HepG2 (cell line): ENCODE results near the gene PIP5K1C. TPM values are rescaled to one million over a fixed set of nuclear protein-coding genes. Genes with fewer than 3 reads are reported as not detected.
A peak's percentile ranks its signal among the peaks of the same experiment; 100 is the strongest.

Experiments
- AHR ChIP-seq: IDR thresholded peaks from 2 replicates; pipeline ENCODE4 v1.6.1; 2018; ENCODE audit warnings: missing genetic modification reagents, missing compliant biosample characterization
- HNF4G ChIP-seq, 2 experiments: sonication (generic) in 1 of 2; formaldehyde crosslinking in 1 of 2; IDR thresholded peaks; 2 replicates each; pipeline versions ENCODE4 v1.4.0 to v1.6.1; 2011 to 2020; ENCODE audit warnings: borderline replicate concordance in 2 of 2, low read depth in 2 of 2, mild to moderate bottlenecking in 2 of 2, low read length in 1 of 2, missing genetic modification reagents in 1 of 2, moderate library complexity in 1 of 2
- KAT2B ChIP-seq: fragments of 150-350 bp; IDR thresholded peaks from 2 replicates; pipeline ENCODE4 v1.6.1; 2014; ENCODE audit warnings: low read depth, low read length, borderline replicate concordance
- NFIB ChIP-seq: sonication (generic); formaldehyde crosslinking; IDR thresholded peaks from 2 replicates; pipeline ENCODE4 v1.9.0; 2021; ENCODE audit warnings: missing genetic modification reagents, mild to moderate bottlenecking, borderline replicate concordance
- NR1H2 ChIP-seq: sonication (generic); formaldehyde crosslinking; IDR thresholded peaks from 2 replicates; pipeline ENCODE4 v1.8.1; 2022; ENCODE audit warnings: low read depth, missing genetic modification reagents, borderline replicate concordance
- PBX3 ChIP-seq: sonication (generic); formaldehyde crosslinking; IDR thresholded peaks from 2 replicates; pipeline ENCODE4 v1.8.1; 2023; ENCODE audit warnings: missing genetic modification reagents, inconsistent platforms, borderline replicate concordance
- PHF21A ChIP-seq: sonication (generic); formaldehyde crosslinking; IDR thresholded peaks from 2 replicates; pipeline ENCODE4 v1.5.0; 2020; ENCODE audit warnings: mild to moderate bottlenecking, missing genetic modification reagents
- STAG1 ChIP-seq: sonication (generic); formaldehyde crosslinking; IDR thresholded peaks from 2 replicates; pipeline ENCODE4 v1.4.0; 2020; ENCODE audit warnings: missing genetic modification reagents
- TBX2 ChIP-seq: sonication (generic); formaldehyde crosslinking; IDR thresholded peaks from 2 replicates; pipeline ENCODE4 v1.5.0; 2020; ENCODE audit warnings: missing genetic modification reagents, mild to moderate bottlenecking, borderline replicate concordance
- ZNF10 ChIP-seq: sonication (generic); formaldehyde crosslinking; IDR thresholded peaks from 2 replicates; pipeline ENCODE4 v1.4.0; 2020; ENCODE audit warnings: mild to moderate bottlenecking, low read depth, missing genetic modification reagents, borderline replicate concordance
- ZNF547 ChIP-seq: sonication (generic); formaldehyde crosslinking; IDR thresholded peaks from 2 replicates; pipeline ENCODE4 v1.5.1; 2020; ENCODE audit warnings: mild to moderate bottlenecking, missing genetic modification reagents
- ZNF574 ChIP-seq: sonication (generic); formaldehyde crosslinking; IDR thresholded peaks from 2 replicates; pipeline ENCODE4 v1.4.0; 2020; ENCODE audit warnings: missing genetic modification reagents
- polyA plus RNA-seq, 8 experiments: library from polyadenylated mRNA; depleted of rRNA in 3 of 8; stranded (reverse) in 7 of 8; unstranded in 1 of 8; fragments of >200 nt; fragmentation: Illumina TruSeq in 4 of 8; extraction: Trizol in 4 of 8; gene quantifications; 2 replicates each; pipeline versions ENCODE4 v1.2.1 to v1.2.3, GENCODE V29; 2011 to 2016; ENCODE audit warnings: low read depth in 4 of 8, missing spikeins in 1 of 8, mixed read lengths in 1 of 8; ENCODE audit not compliant: insufficient read depth in 1 of 8
- total RNA-seq, 5 experiments: library from RNA; depleted of rRNA; stranded (reverse); fragments of >200 nt; fragmentation: Illumina TruSeq; extraction: Trizol; gene quantifications; 2 replicates each; pipeline ENCODE4 v1.2.3, GENCODE V29; 2016; ENCODE audit warnings: low read depth in 1 of 5
- TF ChIP-seq, protein P1 (sequence below), 2 experiments: sonication (generic) in 1 of 2; formaldehyde crosslinking in 1 of 2; IDR thresholded peaks; 2 replicates each; pipeline versions ENCODE4 v1.4.0 to v1.6.1; 2018 to 2020; ENCODE audit warnings: missing genetic modification reagents in 2 of 2, borderline replicate concordance in 1 of 2, low read depth in 1 of 2, mild to moderate bottlenecking in 1 of 2, missing biosample characterization in 1 of 2
- TF ChIP-seq, protein P2 (sequence below): sonication (generic); formaldehyde crosslinking; IDR thresholded peaks from 2 replicates; pipeline ENCODE4 v1.5.0; 2020; ENCODE audit warnings: mild to moderate bottlenecking, missing genetic modification reagents, borderline replicate concordance
- TF ChIP-seq, protein P3 (sequence below): sonication (generic); formaldehyde crosslinking; IDR thresholded peaks from 2 replicates; pipeline ENCODE4 v1.4.0; 2020; ENCODE audit warnings: mild to moderate bottlenecking, missing genetic modification reagents

PIP5K1C gene
- total and polyA plus RNA-seq, 2 of the 13 experiments (the other 11 are each of a cell fraction or from before 2014, with no cell fraction given): 3.6 to 4.3 TPM

DNA sequence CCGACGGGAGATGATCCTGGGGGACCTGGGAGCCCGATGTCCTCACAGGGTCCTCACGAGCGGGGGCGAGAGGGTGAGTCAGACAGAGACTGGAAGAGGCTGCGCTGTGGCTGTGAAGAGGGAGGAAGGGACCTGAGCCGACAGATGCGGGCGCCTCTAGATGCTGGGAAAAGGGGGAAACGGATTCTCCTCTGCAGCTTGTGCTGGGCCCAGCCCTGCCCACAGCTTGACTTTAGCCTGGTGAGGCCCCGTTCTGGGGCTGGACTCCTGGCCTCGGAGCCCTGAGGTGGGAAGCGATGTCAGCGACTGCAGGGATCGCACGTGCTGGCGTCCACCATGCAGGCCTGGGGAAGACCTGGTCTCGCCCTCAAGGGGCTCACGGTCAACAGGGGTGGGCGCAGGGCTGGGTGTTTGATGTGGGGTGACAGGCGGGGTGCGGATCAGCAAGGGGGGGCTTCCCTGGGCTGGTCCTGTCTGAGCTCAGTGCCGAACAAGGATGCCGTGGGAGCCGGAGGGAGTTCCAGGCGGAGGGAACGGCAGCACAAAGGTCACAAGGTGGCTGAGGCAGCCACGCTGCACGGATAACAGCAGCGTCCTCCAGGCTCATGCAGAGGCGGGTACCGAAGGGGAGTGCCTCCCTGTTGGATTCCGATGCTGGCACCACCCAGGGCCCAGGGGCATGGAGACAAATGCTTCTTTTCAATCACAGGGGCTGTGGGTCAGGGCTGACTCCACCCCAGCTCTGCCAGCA is 31.8 kb downstream of the PIP5K1C start (continued):
- TF ChIP-seq, protein P1, sequence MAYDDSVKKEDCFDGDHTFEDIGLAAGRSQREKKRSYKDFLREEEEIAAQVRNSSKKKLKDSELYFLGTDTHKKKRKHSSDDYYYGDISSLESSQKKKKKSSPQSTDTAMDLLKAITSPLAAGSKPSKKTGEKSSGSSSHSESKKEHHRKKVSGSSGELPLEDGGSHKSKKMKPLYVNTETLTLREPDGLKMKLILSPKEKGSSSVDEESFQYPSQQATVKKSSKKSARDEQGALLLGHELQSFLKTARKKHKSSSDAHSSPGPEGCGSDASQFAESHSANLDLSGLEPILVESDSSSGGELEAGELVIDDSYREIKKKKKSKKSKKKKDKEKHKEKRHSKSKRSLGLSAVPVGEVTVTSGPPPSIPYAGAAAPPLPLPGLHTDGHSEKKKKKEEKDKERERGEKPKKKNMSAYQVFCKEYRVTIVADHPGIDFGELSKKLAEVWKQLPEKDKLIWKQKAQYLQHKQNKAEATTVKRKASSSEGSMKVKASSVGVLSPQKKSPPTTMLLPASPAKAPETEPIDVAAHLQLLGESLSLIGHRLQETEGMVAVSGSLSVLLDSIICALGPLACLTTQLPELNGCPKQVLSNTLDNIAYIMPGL (CRISPR knock-in tag; IDR thresholded peaks at IDR 0.05; ENCODE audit: borderline replicate concordance in 1 of 2, low read depth in 1 of 2): no peak
- peak; percentile 26 for TF ChIP-seq HNF4G (IDR thresholded peaks at IDR 0.05; ENCODE audit: borderline replicate concordance, low read depth, low read length)
- TF ChIP-seq HNF4G (CRISPR knock-in tag; IDR thresholded peaks at IDR 0.05; ENCODE audit: borderline replicate concordance, low read depth): peak; percentile 44; the same call in 1 of the 2 replicates
- TF ChIP-seq ZNF547 (CRISPR knock-in tag): 0 out of 2 replicates have a peak, but pooled peaks have one; percentile 57
- TF ChIP-seq, protein P2, sequence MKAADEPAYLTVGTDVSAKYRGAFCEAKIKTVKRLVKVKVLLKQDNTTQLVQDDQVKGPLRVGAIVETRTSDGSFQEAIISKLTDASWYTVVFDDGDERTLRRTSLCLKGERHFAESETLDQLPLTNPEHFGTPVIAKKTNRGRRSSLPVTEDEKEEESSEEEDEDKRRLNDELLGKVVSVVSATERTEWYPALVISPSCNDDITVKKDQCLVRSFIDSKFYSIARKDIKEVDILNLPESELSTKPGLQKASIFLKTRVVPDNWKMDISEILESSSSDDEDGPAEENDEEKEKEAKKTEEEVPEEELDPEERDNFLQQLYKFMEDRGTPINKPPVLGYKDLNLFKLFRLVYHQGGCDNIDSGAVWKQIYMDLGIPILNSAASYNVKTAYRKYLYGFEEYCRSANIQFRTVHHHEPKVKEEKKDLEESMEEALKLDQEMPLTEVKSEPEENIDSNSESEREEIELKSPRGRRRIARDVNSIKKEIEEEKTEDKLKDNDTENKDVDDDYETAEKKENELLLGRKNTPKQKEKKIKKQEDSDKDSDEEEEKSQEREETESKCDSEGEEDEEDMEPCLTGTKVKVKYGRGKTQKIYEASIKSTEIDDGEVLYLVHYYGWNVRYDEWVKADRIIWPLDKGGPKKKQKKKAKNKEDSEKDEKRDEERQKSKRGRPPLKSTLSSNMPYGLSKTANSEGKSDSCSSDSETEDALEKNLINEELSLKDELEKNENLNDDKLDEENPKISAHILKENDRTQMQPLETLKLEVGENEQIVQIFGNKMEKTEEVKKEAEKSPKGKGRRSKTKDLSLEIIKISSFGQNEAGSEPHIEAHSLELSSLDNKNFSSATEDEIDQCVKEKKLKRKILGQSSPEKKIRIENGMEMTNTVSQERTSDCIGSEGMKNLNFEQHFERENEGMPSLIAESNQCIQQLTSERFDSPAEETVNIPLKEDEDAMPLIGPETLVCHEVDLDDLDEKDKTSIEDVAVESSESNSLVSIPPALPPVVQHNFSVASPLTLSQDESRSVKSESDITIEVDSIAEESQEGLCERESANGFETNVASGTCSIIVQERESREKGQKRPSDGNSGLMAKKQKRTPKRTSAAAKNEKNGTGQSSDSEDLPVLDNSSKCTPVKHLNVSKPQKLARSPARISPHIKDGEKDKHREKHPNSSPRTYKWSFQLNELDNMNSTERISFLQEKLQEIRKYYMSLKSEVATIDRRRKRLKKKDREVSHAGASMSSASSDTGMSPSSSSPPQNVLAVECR (CRISPR knock-in tag): peak; percentile 43; the same call in 1 of the 2 replicates
- no peak for TF ChIP-seq KAT2B
- TF ChIP-seq AHR (CRISPR knock-in tag): no peak
- no peak for TF ChIP-seq NFIB (CRISPR knock-in tag)
- TF ChIP-seq ZNF10 (CRISPR knock-in tag): no peak
- TF ChIP-seq, protein P3, sequence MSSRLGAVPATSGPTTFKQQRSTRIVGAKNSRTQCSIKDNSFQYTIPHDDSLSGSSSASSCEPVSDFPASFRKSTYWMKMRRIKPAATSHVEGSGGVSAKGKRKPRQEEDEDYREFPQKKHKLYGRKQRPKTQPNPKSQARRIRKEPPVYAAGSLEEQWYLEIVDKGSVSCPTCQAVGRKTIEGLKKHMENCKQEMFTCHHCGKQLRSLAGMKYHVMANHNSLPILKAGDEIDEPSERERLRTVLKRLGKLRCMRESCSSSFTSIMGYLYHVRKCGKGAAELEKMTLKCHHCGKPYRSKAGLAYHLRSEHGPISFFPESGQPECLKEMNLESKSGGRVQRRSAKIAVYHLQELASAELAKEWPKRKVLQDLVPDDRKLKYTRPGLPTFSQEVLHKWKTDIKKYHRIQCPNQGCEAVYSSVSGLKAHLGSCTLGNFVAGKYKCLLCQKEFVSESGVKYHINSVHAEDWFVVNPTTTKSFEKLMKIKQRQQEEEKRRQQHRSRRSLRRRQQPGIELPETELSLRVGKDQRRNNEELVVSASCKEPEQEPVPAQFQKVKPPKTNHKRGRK (CRISPR knock-in tag): no peak
- TF ChIP-seq PBX3 (CRISPR knock-in tag): no peak
- TF ChIP-seq PHF21A (CRISPR knock-in tag): no peak
- no peak for TF ChIP-seq STAG1 (CRISPR knock-in tag)
- TF ChIP-seq TBX2 (CRISPR knock-in tag): peak; percentile 80
- no peak for TF ChIP-seq NR1H2 (CRISPR knock-in tag)
- peak; percentile 33; the same call in 1 of the 2 replicates for TF ChIP-seq ZNF574 (CRISPR knock-in tag)
